ENCODE data around the gene CHEK2. TPM values are rescaled to one million over a fixed set of nuclear protein-coding genes. Genes with fewer than 3 reads are reported as not detected.

CHEK2 gene
- polyA plus RNA-seq, 3 donors = 6.6 to 13.1 (median 7.8) TPM

- Mint-ChIP-seq H3K4me3 (no peak overlapping the region), H3K36me3 (peaks cover 49 to 69% of the 10 kb centered on the region in 2 donors)
- no CpG with 5 or more reads among the region's 6 CpGs for WGBS (ENCODE audit: insufficient coverage)
These were observed 34.8 kb downstream of the CHEK2 start for GRCh38 chr22:28706845-28707244.

GRCh38 chr22:28703436-28703835, 38.2 kb downstream of the CHEK2 start:
- Histone ChIP-seq H2AFZ (ENCODE audit: insufficient read depth, low read depth, low read length, poor library complexity, severe bottlenecking) (no peak overlapping the region), H3K4me1 (ENCODE audit: control insufficient read depth in 1 of 2, insufficient read depth in 2 of 2, low read length in 2 of 2) (no peaks in the 10 kb centered on the region), H3K9me3 (replicated peaks in 1 of 2; ENCODE audit: control insufficient read depth in 1 of 2, insufficient read depth in 1 of 2, low read length in 2 of 2) (no peaks in the 10 kb centered on the region), H4K20me1 (ENCODE audit: insufficient read depth, low read length) (no peaks in the 10 kb centered on the region), H3K9ac (ENCODE audit: insufficient read depth, low read length, poor library complexity, severe bottlenecking) (no peak overlapping the region), H3K27ac (ENCODE audit: low read depth in 1 of 2, low read length in 2 of 2) (no peak overlapping the region), H3K4me2 (replicated peaks; ENCODE audit: extremely low read depth, low read length, poor library complexity, severe bottlenecking) (no peak overlapping the region), H3K4me3 (replicated peaks in 1 of 3; ENCODE audit: low read depth in 2 of 3, low read length in 3 of 3) (no peak overlapping the region), H3K36me3 (replicated peaks in 1 of 2; ENCODE audit: control insufficient read depth in 1 of 2, insufficient read depth in 2 of 2, low read length in 2 of 2) (peaks cover 18 to 40% of the 10 kb centered on the region in 2 donors), H3K27me3 (ENCODE audit: control insufficient read depth in 2 of 2, insufficient read depth in 2 of 2, low read length in 2 of 2) (no peaks in the 10 kb centered on the region), H3K79me2 (ENCODE audit: insufficient read depth, low read length) (no peaks in the 10 kb centered on the region)
- no peak for DNase-seq
- no peaks in the 10 kb centered on the region for H3K4me1 Mint-ChIP-seq
- H3K27me3 Mint-ChIP-seq (ENCODE audit: low read depth in 3 of 3) = no peaks in the 10 kb centered on the region
- H3K36me3 Mint-ChIP-seq = peaks cover 49 to 73% of the 10 kb centered on the region in 2 donors
- no peak overlapping the region for H3K27ac Mint-ChIP-seq
- intact Hi-C loops (cut with micrococcal nuclease) = no loop called here
- TF ChIP-seq, protein P1, sequence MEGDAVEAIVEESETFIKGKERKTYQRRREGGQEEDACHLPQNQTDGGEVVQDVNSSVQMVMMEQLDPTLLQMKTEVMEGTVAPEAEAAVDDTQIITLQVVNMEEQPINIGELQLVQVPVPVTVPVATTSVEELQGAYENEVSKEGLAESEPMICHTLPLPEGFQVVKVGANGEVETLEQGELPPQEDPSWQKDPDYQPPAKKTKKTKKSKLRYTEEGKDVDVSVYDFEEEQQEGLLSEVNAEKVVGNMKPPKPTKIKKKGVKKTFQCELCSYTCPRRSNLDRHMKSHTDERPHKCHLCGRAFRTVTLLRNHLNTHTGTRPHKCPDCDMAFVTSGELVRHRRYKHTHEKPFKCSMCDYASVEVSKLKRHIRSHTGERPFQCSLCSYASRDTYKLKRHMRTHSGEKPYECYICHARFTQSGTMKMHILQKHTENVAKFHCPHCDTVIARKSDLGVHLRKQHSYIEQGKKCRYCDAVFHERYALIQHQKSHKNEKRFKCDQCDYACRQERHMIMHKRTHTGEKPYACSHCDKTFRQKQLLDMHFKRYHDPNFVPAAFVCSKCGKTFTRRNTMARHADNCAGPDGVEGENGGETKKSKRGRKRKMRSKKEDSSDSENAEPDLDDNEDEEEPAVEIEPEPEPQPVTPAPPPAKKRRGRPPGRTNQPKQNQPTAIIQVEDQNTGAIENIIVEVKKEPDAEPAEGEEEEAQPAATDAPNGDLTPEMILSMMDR (IDR thresholded peaks at IDR 0.05) = no peak
- no peaks in the 10 kb centered on the region for H3K9me3 Mint-ChIP-seq
- H3K4me3 Mint-ChIP-seq = no peak overlapping the region

More at GRCh38 chr22:28706845-28707244, 34.8 kb downstream of the CHEK2 start:
- no peak overlapping the region for H3K4me3 ChIP-seq (replicated peaks in 1 of 3; ENCODE audit: low read depth in 2 of 3, low read length in 3 of 3)
- H3K27ac ChIP-seq (ENCODE audit: low read depth in 1 of 2, low read length in 2 of 2) = no peak overlapping the region
- H2AFZ ChIP-seq (ENCODE audit: insufficient read depth, low read depth, low read length, poor library complexity, severe bottlenecking) = no peak overlapping the region
- H3K36me3 ChIP-seq (replicated peaks in 1 of 2; ENCODE audit: control insufficient read depth in 1 of 2, insufficient read depth in 2 of 2, low read length in 2 of 2) = peaks cover 28 to 57% of the 10 kb centered on the region in 2 donors
- no peaks in the 10 kb centered on the region for H3K27me3 ChIP-seq (ENCODE audit: control insufficient read depth in 2 of 2, insufficient read depth in 2 of 2, low read length in 2 of 2)
- no peak overlapping the region for H3K4me2 ChIP-seq (replicated peaks; ENCODE audit: extremely low read depth, low read length, poor library complexity, severe bottlenecking)
- no peak for DNase-seq
- H3K4me1 ChIP-seq (ENCODE audit: control insufficient read depth in 1 of 2, insufficient read depth in 2 of 2, low read length in 2 of 2) = no peaks in the 10 kb centered on the region
- Mint-ChIP-seq H3K27ac (peak overlapping the region in 2 of 7 donors; percentile 36 to 84), H3K9me3 (no peaks in the 10 kb centered on the region), H3K4me1 (no peaks in the 10 kb centered on the region), H3K27me3 (ENCODE audit: low read depth in 3 of 3) (no peaks in the 10 kb centered on the region)
- H3K79me2 ChIP-seq (ENCODE audit: insufficient read depth, low read length) = no peaks in the 10 kb centered on the region
- H4K20me1 ChIP-seq (ENCODE audit: insufficient read depth, low read length) = no peaks in the 10 kb centered on the region
- TF ChIP-seq, protein P1 (IDR thresholded peaks at IDR 0.05) = no peak
- H3K9me3 ChIP-seq (replicated peaks in 1 of 2; ENCODE audit: control insufficient read depth in 1 of 2, insufficient read depth in 1 of 2, low read length in 2 of 2) = no peaks in the 10 kb centered on the region
- no peak overlapping the region for H3K9ac ChIP-seq (ENCODE audit: insufficient read depth, low read length, poor library complexity, severe bottlenecking)
- intact Hi-C loops (cut with micrococcal nuclease) = no loop called here
